ENCODE data around the gene STK26. TPM values are rescaled to one million over a fixed set of nuclear protein-coding genes. Genes with fewer than 3 reads are reported as not detected.

Gene STK26
- total and polyA plus RNA-seq, 2 donors (not counting 1 experiment from before 2014, with no cell fraction given), result 12.4 to 32.1 TPM

DNA sequence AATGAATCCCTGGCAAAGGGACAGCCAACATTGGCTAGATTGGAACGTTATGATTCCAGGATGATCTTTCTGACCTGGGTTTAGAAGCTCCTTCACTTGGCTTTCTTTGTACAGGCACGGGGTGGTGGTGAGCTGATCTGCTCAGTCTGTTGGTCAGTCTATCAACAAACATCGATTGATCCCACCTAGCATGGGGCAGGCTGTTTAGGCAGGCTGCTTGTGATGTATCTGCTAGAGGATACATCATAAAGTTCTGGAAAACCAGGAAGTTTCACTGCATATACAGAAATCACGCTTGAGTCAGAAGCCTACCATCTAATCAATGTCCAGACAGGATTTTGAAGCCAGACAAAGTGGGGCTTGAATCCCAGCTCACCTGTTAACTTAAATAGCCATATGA lies 97.8 kb downstream of the STK26 start:
- ChIA-PET POLR2A (no interaction called here), CTCF (no interaction called here)
- DNase-seq (no peak), ATAC-seq (ENCODE audit: low read depth) (no peak)
- H2AFZ ChIP-seq (ENCODE audit: insufficient read depth, low read depth, low read length, poor library complexity, severe bottlenecking), result no peak overlapping the region
- H3K9ac ChIP-seq (ENCODE audit: low read length), result no peak overlapping the region
- Mint-ChIP-seq H3K27me3 (peaks cover 6% of the 10 kb centered on the region), H3K9me3 (ENCODE audit: insufficient read depth) (no peaks in the 10 kb centered on the region), H3K27ac (no peak overlapping the region), H3K4me1 (no peaks in the 10 kb centered on the region), H3K4me3 (no peak overlapping the region)
- H3K4me3 ChIP-seq (ENCODE audit: control extremely low read depth in 1 of 5, extremely low read depth in 1 of 5, insufficient read depth in 1 of 5, low read depth in 2 of 5, low read length in 4 of 5), result no peak overlapping the region
- H3K27me3 ChIP-seq (replicated peaks in 1 of 4; ENCODE audit: control extremely low read depth in 1 of 4, control insufficient read depth in 3 of 4, insufficient read depth in 4 of 4, low read length in 3 of 4), result peaks cover 0 to 3% (median 0%) of the 10 kb centered on the region in 4 experiments
- H3K36me3 ChIP-seq (replicated peaks in 1 of 2; ENCODE audit: control extremely low read depth in 1 of 2, control insufficient read depth in 1 of 2, extremely low read depth in 1 of 2, insufficient read depth in 2 of 2, low read length in 1 of 2), result no peaks in the 10 kb centered on the region
- H3K79me2 ChIP-seq (ENCODE audit: control insufficient read depth, insufficient read depth, low read length), result no peaks in the 10 kb centered on the region
- TF ChIP-seq, protein P1, sequence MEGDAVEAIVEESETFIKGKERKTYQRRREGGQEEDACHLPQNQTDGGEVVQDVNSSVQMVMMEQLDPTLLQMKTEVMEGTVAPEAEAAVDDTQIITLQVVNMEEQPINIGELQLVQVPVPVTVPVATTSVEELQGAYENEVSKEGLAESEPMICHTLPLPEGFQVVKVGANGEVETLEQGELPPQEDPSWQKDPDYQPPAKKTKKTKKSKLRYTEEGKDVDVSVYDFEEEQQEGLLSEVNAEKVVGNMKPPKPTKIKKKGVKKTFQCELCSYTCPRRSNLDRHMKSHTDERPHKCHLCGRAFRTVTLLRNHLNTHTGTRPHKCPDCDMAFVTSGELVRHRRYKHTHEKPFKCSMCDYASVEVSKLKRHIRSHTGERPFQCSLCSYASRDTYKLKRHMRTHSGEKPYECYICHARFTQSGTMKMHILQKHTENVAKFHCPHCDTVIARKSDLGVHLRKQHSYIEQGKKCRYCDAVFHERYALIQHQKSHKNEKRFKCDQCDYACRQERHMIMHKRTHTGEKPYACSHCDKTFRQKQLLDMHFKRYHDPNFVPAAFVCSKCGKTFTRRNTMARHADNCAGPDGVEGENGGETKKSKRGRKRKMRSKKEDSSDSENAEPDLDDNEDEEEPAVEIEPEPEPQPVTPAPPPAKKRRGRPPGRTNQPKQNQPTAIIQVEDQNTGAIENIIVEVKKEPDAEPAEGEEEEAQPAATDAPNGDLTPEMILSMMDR (IDR thresholded peaks at IDR 0.05), result no peak
- no peak for TF ChIP-seq EZH2 (IDR thresholded peaks at IDR 0.05; ENCODE audit: borderline replicate concordance, insufficient read depth, low read depth, low read length, poor library complexity, severe bottlenecking)
- intact Hi-C loops (cut with micrococcal nuclease), result no loop called here
- H3K9me3 ChIP-seq (ENCODE audit: control extremely low read depth in 1 of 3, control insufficient read depth in 2 of 3, insufficient read depth in 1 of 3, low read length in 2 of 3), result no peaks in the 10 kb centered on the region
- H4K20me1 ChIP-seq (ENCODE audit: control insufficient read depth, insufficient read depth, low read length, poor library complexity, severe bottlenecking), result no peaks in the 10 kb centered on the region
- no peak overlapping the region for H3K27ac ChIP-seq (ENCODE audit: low read length in 2 of 2)
- H3K4me1 ChIP-seq (ENCODE audit: control insufficient read depth in 2 of 2, insufficient read depth in 2 of 2, low read length in 2 of 2), result no peaks in the 10 kb centered on the region
- no CpG with 5 or more reads among the region's 4 CpGs for WGBS (ENCODE audit: insufficient coverage)
- no peak overlapping the region for H3K4me2 ChIP-seq (replicated peaks; ENCODE audit: low read depth, low read length, poor library complexity, severe bottlenecking)

Other genes with a start within 250 kb of the STK26 start
- gene FRMD7, start 104.7 kb downstream of the STK26 start, total RNA-seq, result not detected in 2 replicates
- not detected in 2 replicates for gene FRMD7, start 104.7 kb downstream of the STK26 start, polyA plus RNA-seq
- gene RAP2C, start 196.1 kb downstream of the STK26 start, total RNA-seq, result 46.0 and 56.0 TPM in 2 replicates
- 23.2 and 37.8 TPM in 2 replicates for gene RAP2C, start 196.1 kb downstream of the STK26 start, polyA plus RNA-seq